GM21360 (cell line): ENCODE results near the gene EFCAB8.

Experiments used
- ATAC-seq: cut with Tn5 transposase; IDR thresholded peaks from one replicate; pipeline ENCODE4 v1.9.1; 2021; ENCODE audit warnings: mild to moderate bottlenecking, moderate library complexity; ENCODE audit not compliant: unreplicated experiment

The EFCAB8 gene

DNA sequence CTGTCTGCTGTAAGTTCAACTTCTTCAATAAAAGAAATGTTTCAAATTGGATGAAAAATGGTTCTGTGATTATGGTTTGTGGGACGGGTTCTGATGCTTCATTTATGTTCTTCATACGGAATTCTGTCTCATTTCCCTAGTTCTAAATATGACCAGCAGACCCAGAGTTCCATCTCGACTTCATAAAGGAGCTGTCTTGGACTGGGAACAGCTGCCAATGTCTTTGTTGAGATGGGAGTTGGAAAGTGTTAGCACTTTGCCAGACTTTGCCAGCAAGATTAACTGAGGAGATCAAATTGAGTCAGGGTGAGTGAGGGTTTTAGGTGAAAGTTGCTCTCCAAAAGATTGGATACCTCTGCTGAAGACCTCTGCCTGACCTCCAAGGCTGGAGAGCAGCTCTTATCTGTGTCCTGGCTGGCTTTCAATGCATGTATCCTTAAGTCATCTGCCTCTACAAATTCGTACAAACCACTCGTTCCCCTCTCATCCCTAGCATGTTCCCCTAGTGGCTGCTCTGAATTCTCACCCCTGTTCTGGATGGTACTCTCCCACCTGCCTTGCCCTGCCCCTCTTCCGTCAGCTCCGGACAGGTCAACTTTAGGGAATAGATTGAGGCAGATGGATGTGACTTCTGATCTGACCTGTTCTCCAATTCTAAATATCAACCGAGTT, at the start of gene EFCAB8:
EFCAB8 (plus strand) TSS at position 223 of the 672 bp plus-strand sequence. CDS start 4,870 bp downstream, outside the sequence.
- no peak for ATAC-seq

GRCh38 chr20:32809907-32810306, 48.8 kb upstream of the EFCAB8 start:
- ATAC-seq, result no peak

DNA sequence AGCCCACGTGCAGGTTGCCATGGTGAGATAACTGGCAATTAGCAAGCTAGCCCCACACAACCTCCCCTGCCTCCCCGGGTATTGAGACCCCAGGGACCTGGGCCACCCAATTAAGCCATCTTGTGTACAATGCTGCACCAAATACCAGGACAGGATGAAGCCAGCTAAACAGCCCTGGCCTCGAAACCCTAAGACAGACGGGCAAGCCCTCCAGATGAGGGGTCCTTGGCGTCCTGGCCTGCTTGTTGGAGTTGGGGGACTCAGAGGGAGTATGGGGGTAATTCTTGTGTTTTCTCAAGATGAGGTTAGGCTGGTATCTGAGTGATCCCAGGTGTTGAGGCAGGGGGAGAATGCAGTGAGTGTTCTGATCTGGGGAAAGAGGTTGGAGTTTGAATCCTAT, 47.8 kb upstream of the EFCAB8 start:
- ATAC-seq, result no peak

- no peak for ATAC-seq
Observed at GRCh38 chr20:32811886-32812285, 46.8 kb upstream of the EFCAB8 start.

GRCh38 chr20:32819992-32820697, 38.6 kb upstream of the EFCAB8 start:
- ATAC-seq, result peak; percentile 43

- no peak for ATAC-seq
Observed at GRCh38 chr20:32820698-32821377, 37.9 kb upstream of the EFCAB8 start.

DNA sequence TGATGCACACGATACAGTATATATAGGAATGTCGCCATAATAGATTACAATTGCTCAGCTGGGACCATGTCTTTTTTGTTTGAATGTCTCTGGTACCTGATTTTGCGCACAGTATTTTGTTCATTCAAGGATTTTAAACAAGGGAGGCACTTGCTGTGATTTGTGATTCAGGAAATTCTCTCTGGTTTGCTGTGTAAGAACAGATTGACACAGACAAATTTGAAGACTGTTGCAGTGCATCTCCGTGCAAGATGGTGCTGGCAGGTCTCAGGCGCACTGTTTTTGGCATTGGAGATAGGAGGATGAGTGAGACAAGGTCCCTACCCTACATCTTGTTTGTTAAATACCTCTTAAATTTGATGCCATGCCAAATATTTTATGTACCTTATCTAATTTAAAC, 36.5 kb upstream of the EFCAB8 start:
- no peak for ATAC-seq

GRCh38 chr20:32823078-32823477, 35.6 kb upstream of the EFCAB8 start:
- ATAC-seq, result no peak

DNA sequence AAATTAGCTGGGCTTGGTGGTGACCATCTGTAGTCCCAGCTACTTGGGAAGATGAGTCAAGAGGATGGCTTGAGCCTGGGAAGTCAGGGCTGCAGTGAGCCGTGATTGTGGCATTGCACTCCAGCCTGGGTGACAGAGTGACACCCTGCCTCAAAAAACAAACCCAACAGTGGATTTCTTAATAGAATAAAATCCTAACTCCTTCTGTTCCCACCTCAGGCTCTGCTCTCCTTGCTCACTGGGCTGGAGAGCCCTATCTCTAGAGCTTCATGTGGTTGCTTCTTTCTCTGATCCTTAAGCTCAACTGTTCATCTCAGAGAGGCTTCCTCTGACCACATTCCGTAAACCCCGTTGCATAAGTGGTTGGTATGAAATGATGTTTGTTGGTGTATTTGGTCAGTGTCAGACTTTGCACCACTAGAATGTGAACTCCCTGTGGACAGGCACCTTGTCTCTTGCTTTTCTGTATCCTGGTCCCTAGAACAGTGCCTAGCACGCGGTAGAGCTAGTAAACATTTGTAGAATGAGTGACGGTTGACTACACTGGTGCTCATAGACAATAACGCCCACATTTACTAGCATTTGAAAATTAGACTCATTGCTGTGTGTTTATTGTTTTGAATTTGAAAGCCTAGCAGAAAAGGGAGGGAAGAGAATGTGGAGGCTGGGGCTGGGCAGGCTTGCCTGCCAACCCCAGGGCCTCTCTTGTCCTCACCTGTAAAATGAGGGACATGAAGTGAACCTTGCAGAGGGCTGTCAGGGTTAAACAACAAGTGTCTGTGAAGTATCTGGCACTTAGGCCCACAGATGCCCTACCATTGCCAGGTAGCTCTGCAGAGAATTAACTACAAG, 34.8 kb upstream of the EFCAB8 start:
- ATAC-seq, result no peak

- ATAC-seq, result no peak
Observed at GRCh38 chr20:32828029-32828680, 30.6 kb upstream of the EFCAB8 start.

- no peak for ATAC-seq
Observed at GRCh38 chr20:32829311-32830005, 29.3 kb upstream of the EFCAB8 start.

DNA sequence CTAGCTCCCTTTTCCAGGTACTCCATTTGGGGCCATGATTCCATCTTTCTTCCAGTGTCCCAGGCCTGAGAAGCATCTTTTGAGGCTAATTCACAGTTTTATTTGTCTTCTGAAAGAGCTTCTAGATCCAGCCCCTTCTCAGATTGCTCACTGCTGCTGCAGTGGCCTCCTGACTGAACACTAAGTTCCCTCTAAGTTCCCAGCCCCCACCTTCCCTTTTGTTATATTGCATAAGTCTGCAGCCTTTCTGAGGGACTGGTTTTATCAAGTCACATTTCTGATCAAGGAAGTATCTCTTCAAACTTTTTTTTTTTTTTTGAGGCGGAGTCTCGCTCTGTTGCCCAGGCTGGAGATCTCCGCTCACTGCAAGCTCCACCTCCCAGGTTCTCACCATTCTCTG, 28.3 kb upstream of the EFCAB8 start:
- ATAC-seq, result no peak

GRCh38 chr20:32831982-32832381, 26.7 kb upstream of the EFCAB8 start:
- ATAC-seq, result no peak

DNA sequence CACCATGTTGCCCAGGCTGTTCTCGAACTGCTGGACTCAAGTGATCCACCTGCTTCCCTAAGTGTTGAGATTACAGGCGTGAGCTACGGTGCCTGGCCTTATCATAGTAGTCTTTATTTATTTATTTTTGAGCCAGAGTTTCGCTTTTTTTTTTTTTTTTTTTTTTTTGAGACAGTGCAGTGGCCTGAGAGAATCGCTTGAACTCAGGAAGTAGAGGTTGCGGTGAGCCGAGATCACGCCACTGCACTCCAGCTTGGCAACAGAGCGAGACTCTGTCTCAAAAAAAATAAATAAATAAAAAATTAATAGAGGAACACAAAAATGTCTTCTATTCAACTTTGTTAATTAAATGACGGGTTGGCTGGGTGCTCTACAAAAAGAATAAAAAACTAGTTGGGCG, 26.1 kb upstream of the EFCAB8 start:
- ATAC-seq, result no peak

- ATAC-seq, result no peak
Observed at GRCh38 chr20:32834972-32835371, 23.8 kb upstream of the EFCAB8 start.

DNA sequence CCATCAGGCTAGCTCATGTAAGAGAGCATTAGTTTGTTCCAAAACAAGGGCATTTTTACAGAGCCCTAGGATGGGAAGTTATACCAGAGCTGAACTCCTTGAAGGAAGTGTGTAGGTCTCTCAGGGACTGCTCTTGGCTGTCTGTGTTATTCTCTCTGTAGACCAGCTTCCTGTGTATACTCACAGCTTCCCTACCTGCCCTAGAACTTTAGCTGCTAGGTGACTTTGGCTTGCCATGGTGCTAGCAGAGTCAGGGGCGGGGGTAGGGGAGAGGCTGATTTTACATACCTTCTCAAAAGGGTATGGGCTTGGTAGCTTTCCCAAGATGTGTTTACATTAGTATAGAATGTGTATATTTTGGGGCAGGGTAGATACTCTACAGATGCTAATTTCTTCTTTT, 21.6 kb upstream of the EFCAB8 start:
- ATAC-seq, result no peak

DNA sequence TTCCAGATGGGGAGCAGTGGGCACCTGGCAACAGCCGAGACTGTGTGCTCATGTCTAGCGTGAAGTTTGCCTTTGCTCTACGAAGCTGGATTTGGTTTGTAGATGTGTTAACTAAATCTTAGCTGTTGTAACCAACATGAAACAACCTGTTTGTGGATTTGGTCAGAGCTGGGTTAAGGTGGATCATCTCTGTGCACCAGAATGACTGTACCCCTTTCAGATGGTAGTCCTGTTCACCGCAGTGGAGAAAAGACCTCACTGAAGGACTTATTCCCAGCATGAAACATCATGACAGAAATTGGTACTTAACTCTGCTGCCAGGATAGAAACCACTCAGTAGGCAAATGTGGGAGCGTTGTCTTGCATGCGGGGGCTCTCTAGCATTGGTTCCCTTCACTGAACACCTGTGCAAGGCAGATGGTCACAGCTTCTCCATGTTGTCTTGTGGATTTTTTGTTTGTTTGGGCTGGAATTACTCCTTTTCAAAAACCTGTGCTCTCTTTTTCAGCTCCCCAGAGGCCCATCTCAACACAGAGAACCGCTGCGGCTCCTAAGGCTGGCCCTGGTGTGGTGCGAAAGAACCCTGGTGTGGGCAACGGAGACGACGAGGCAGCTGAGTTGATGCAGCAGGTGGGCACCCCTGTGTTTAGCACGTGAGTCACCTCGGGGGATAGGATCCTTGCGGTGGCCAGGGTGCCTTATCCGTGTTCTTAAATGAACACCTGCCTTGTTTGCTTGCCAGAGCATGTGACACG, 19.3 kb upstream of the EFCAB8 start:
- no peak for ATAC-seq

- ATAC-seq, result no peak
Observed at GRCh38 chr20:32839982-32840285, 18.8 kb upstream of the EFCAB8 start.

DNA sequence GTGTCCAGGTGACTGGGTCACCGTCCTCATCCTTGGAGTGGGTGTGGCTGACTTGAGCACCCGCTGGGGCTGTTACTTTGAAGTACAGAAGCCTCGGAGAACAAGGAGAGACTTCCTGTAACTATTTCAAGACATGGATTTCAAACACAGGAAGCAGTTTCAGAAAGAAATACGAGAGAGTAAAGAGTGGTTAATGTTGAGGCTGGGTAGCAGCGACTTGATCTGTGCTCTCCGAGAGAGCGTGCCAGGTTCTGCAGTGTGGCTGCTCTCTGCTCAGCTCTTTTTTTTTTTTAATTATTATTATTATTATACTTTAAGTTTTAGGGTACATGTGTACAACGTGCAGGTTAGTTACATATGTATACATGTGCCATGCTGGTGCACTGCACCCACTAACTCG, 17.5 kb upstream of the EFCAB8 start:
- no peak for ATAC-seq

DNA sequence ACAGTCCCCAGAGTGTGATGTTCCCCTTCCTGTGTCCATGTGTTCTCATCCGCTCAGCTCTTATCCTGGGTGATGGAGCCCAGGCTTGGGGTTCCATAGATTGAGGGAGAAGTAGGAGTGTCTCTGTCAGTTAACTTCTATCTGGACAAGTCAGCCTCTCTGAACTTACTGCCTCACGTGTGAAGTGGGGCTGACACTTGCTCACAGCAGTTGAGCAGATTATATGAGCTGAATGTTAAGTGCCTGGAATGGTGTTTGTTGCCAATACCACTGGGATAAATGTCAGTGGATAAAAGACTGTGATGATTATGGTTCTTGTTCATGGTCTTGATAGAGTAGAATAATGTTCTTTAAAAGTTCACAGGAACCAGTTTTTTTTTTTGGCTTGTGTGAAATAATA, 17.1 kb upstream of the EFCAB8 start:
- no peak for ATAC-seq
